Tibial nerve (tissue), 3 donors: Measurements from ENCODE around the gene NEK11.

ENCODE experiments used
- CTCF ChIP-seq, 5 experiments: fragments of 200-600 bp in 3 of 5; fragments of 450-650 bp in 2 of 5; sonication (generic) in 3 of 5; IDR thresholded peaks; one replicate each; pipeline ENCODE4 v1.5.1; 2016 to 2019; ENCODE audit warnings: antibody characterized with exemption in 5 of 5, mild to moderate bottlenecking in 3 of 5, moderate library complexity in 2 of 5
- POLR2A ChIP-seq, 2 donors: fragments of 450-650 bp; IDR thresholded peaks; one replicate each; pipeline ENCODE4 v1.6.1; 2017; ENCODE audit warnings: antibody characterized with exemption in 2 of 2, mild to moderate bottlenecking in 2 of 2, moderate library complexity in 2 of 2

GRCh38 chr3:130997289-130997688 is 29.4 kb upstream of the NEK11 start:
- TF ChIP-seq CTCF (IDR thresholded peaks at IDR 0.05), result no peak
- no peak for TF ChIP-seq POLR2A (IDR thresholded peaks at IDR 0.05)
